RWPE1 (cell line): ENCODE results near the gene PIP4K2A.

Source experiments
- CTCF ChIA-PET: fragments of 350-600 bp; sonication (Branson Sonifier 250); formaldehyde crosslinking; extraction: SDS; loops from one replicate; lab custom pipeline; 2021; lab: Yijun Ruan, JAX
- POLR2A ChIA-PET: fragments of 400-600 bp; formaldehyde crosslinking; extraction: SDS; loops from one replicate; lab custom pipeline; 2020; ENCODE audit warnings: antibody characterized with exemption; ENCODE audit not compliant: low non-redundant PET; lab: Yijun Ruan, JAX
- DNase-seq: peaks from one replicate; pipeline ENCODE4 v3.0.0; 2012; ENCODE audit warnings: low spot score
- H3K27ac ChIP-seq: fragments of 450-650 bp; 2 replicates; pipeline ENCODE4 v1.5.1; 2017
- CTCF ChIP-seq: fragments of 450-650 bp; conservative IDR thresholded peaks from 2 replicates; pipeline ENCODE4 v1.5.1; 2017; ENCODE audit warnings: low read depth, mild to moderate bottlenecking

PIP4K2A gene

GRCh38 chr10:22615819-22616499, 98.4 kb downstream of the PIP4K2A start:
- DNase-seq = no peak
- ChIA-PET POLR2A (no interaction called here), CTCF (no interaction called here)
- TF ChIP-seq CTCF = no peak
- H3K27ac ChIP-seq = peak overlapping the region; percentile 34

- ChIA-PET CTCF (no interaction called here), POLR2A (no interaction called here)
- DNase-seq = no peak
- H3K27ac ChIP-seq = no peak overlapping the region
- no peak for TF ChIP-seq CTCF
Observed at GRCh38 chr10:22615101-22615500, 99.3 kb downstream of the PIP4K2A start.

- POLR2A ChIA-PET = no interaction called here
- H3K27ac ChIP-seq = no peak overlapping the region
- DNase-seq = no peak
- TF ChIP-seq CTCF = no peak
- CTCF ChIA-PET = no interaction called here
Observed at GRCh38 chr10:22613011-22613410, 101.4 kb downstream of the PIP4K2A start.

GRCh38 chr10:22612318-22612717, 102.1 kb downstream of the PIP4K2A start:
- TF ChIP-seq CTCF = no peak
- H3K27ac ChIP-seq = no peak overlapping the region
- POLR2A ChIA-PET = no interaction called here
- CTCF ChIA-PET = no interaction called here
- DNase-seq = no peak

GRCh38 chr10:22611425-22612115, 102.8 kb downstream of the PIP4K2A start:
- ChIA-PET CTCF (interaction anchor here (0.6 kb wide), 1 partner anchor 39 kb away, joined by 12 read pairs; no protein-coding TSS in a partner anchor), POLR2A (no interaction called here)
- no peak for DNase-seq
- TF ChIP-seq CTCF = no peak
- H3K27ac ChIP-seq = no peak overlapping the region

GRCh38 chr10:22610610-22611009, 103.8 kb downstream of the PIP4K2A start:
- POLR2A ChIA-PET = interaction anchor here (0.6 kb wide), 1 partner anchor 213 kb away, joined by 3 read pairs; no protein-coding TSS in a partner anchor
- no peak for DNase-seq
- CTCF ChIA-PET = interaction anchor here (0.6 kb wide), 1 partner anchor 108 kb away, joined by 3 read pairs; no protein-coding TSS in a partner anchor
- no peak overlapping the region for H3K27ac ChIP-seq
- TF ChIP-seq CTCF = no peak
